HG02938 (cell line): Measurements from ENCODE around the gene ZFP14.

Experiments
- ATAC-seq: cut with Tn5 transposase; IDR thresholded peaks from one replicate; pipeline ENCODE4 v1.9.1; 2021; ENCODE audit warnings: mild to moderate bottlenecking, moderate library complexity; ENCODE audit not compliant: unreplicated experiment

The ZFP14 gene

GRCh38 chr19:36378625-36379509 lies at the start of gene ZFP14:
ZFP14 (minus strand) TSS chr19:36379201; CDS start chr19:36367892, 11,309 bp downstream.
- ATAC-seq, result peak; percentile 93

- no peak for ATAC-seq
These were observed 44.9 kb upstream of the ZFP14 start for GRCh38 chr19:36423925-36424324.

- no peak for ATAC-seq
These were observed 42.9 kb upstream of the ZFP14 start for GRCh38 chr19:36421749-36422481.

GRCh38 chr19:36420961-36421748 lies 42.2 kb upstream of the ZFP14 start:
- no peak for ATAC-seq

DNA sequence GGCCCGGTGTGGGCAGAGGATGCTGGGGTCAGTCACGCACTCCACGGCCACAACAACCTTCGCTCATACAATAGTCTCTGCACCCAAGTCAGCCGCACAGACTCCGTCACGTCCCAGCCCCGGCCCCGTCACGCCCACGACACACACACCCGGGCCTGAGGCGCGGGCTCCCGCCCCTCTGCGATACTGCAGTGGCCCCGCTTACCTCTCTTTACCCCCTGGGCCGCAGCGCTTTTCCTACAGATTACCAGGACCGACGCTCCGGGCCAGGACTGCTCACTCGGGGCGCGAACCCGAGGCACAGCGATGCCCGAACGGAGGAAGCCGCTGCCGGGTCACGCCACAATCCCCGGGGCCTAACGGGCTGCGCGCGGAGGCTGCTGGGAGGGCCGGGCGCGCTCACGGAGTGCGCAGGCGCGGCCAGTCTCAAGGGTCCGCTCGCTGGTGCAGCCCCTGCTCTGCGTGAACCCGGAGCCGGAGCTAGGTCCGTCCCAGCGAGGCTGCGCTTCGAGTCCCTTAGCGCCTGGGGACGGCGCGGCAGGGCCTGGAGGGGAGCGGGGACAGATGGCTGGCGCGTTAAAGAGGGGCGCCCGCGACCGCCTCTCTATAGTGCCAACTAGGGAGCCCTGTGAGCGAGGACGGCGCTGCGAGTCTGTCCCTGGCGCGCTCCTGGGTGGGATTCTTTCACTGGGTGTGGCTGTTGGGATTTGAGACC lies 39.4 kb upstream of the ZFP14 start, which contains the start of gene ZFP82:
TSS of gene ZFP82 (minus strand) at position 358 of the 715 bp plus-strand sequence. CDS start 8,855 bp downstream, outside the sequence.
- ATAC-seq, result no peak

- ATAC-seq, result no peak
These were observed 38.8 kb upstream of the ZFP14 start for GRCh38 chr19:36417752-36418286.

GRCh38 chr19:36409841-36410240 lies 30.8 kb upstream of the ZFP14 start:
- ATAC-seq, result no peak

- ATAC-seq, result no peak
These were observed 29.1 kb upstream of the ZFP14 start for GRCh38 chr19:36408101-36408500.

DNA sequence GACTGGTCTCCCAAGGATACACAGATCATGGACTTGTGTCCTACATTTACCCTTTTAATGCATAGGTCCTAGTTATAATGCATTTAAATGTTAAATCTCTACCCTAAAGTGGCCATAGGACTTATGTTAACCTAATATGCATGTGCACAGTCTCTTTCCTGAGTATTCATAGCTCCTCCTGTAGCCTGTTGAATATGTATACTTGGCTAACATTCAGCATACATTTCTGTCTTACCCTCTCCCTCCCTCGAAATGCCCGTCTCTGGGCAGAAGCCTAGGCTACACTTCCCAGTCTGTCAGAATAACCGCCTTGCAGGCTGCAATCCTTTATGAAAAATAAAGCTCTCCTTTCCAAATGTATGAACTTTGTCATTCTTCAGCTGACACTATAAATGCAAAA lies 25.5 kb upstream of the ZFP14 start:
- ATAC-seq, result no peak

DNA sequence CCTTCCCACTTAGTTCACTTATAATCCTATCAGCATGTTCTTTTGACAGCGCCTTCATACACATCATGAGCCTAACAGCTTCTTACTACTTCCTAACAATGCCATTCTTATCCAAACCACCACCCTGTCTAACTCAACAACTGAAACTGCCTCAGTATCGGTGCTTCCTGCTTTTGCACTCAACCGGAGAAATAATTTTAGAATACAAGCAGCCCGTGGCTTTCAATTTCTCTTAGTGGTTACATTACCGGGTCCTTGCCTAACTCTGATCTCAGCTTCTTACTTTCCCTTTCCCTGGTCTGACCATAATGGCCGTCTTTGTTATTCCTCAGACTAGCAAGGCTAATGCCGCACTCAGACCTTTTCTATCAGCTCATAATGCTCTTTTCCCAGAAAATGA lies 22.5 kb upstream of the ZFP14 start:
- ATAC-seq, result no peak

DNA sequence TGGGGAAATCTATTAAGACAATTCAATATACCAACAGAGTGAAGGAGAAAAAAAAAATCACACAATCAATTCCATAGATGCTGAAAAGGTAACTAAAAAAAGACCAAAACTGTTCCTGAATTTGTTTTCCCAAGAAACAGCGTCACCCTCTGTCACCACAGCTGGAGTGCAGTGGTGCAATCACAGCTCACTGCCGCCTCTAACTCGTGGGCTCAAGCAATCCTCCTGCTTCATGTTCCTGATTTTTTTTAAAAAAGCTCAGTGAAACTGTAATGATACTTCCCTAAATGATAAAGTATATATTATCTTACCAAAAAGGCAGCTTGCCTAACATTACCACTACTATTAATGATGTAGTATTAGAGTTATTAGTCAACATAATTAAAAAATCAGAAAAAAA lies 19.6 kb upstream of the ZFP14 start:
- ATAC-seq, result no peak

DNA sequence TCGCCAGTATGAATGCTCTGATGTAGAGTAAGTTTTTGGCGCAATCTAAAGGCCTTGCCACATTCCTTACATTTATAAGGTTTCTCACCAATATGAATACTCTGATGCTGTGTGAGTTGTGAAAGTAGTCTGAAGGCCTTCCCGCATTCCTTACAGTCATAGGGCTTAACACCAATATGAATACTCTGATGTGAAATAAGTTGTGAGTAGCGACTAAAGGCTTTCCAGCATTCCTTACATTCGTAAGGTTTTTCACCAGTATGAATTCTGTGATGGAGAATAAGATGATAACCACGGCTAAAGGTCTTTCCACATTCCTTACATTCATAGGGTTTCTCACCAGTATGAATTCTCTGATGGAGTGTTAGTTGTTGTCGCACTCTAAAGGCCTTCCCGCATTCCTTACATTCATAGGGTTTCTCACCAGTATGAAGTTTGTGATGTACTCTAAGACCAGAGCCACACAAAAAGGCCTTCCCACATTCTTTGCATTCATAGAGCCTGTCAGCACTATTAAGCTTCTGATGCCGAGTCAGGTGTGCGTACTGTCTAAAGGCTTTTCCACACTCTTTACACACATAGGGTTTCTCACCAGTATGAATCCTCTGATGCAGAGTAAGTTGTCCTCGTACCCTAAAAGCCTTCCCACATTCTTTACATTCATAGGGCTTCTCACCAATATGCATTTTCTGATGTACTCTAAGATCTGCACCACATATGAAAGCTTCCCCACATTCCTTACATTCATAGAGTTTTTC lies 14.1 kb upstream of the ZFP14 start:
- no peak for ATAC-seq

DNA sequence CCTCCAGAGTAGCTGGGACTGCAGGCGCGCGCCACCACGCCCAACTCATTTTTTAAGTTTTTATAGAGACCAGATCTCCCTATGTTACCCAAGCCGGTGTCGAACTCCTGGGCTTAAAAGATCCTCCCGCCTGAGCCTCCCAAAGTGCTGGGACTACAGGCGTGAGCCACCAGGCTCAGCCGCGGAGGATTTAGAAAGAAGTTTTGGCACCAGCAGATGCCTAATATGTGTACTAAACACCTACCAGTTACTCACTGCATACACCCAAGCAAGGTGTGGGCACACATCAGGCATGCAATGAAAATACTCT lies 464 bp upstream of the ZFP14 start:
- ATAC-seq, result no peak

DNA sequence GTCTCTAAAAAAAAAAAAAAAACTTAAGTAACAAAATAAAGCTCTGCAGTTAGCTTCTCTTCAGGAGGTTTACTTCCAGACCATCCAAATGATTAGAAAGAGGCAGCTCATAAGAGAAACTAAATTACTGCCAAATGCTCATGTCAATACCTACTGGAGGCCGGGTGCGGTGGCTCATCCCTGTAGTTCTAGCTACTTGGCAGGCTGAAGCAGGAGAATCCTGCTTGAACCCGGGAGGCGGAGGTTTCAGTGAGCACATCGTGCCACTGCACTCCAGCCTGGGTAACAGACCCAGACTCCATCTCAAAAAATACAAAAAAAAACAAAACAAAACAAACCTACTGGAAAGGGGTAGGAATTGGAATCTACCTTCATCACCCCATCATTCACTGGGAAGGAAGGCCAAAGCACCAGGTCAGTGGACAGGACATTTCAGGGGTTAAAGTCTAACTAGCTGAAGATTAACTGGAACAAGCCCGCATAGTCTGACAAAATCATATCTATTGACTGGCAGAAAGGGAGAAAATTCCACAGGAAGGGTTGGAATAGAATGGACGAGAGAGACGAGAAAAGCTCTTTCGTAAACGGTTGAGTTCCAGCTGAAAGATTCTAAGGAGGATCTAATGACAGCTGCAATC lies 1.3 kb downstream of the ZFP14 start:
- ATAC-seq, result no peak

GRCh38 chr19:36373638-36374156 lies 5.3 kb downstream of the ZFP14 start:
- no peak for ATAC-seq

- no peak for ATAC-seq
These were observed 7.1 kb downstream of the ZFP14 start for GRCh38 chr19:36371886-36372285.

DNA sequence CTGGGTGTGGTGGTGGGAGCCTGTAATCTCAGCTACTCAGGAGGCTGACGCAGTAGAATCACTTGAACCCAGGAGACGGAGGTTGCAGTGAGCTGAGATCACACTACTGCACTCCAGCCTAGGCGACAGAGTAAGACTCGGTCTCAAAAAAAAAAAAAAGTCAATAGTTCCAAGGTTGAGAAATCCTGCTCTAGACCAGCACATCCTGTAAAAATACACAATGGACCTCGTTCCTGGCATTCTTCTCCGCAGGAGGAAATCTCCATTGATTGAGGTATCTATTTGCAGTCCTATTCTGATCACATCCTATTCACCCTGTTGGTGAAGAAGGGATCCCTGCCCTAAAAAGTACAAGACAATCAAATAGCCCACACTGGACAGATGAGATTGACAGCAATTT lies 15.2 kb downstream of the ZFP14 start:
- no peak for ATAC-seq

DNA sequence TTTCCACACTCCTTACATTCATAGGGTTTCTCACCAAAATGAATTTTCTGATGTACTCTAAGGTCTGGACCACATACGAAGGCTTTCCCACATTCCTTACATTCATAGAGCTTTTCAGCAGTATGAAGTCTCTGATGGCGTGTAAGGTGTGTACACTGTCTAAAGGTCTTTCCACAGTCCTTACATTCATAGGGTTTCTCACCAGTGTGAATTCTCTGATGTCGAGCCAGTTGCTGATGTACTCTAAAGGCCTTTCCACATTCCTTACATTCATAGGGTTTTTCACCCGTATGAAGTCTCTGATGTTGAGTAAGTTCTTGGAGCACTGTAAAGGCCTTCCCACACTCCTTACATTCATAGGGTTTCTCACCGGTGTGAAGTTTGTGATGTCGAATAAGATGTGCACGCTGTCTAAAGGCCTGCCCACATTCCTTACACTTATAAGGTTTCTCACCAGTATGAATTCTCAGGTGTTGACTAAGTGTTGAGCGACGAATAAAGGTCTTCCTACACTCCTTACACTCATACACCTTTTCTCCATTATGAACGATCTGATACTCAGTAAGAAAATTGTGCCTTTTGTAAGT lies 38.1 kb downstream of the ZFP14 start:
- no peak for ATAC-seq
